ENCODE data around the gene FAM187B. TPM values are rescaled to one million over a fixed set of nuclear protein-coding genes. Genes with fewer than 3 reads are reported as not detected.

The FAM187B gene
- total and polyA plus RNA-seq, 2 of the 4 experiments (the other 2 are of a cell fraction) = not detected

GRCh38 chr19:35273686-35274259 is 45.2 kb upstream of the FAM187B start:
- intact Hi-C loops (cut with micrococcal nuclease) (no loop called here), dilution Hi-C loops (cut with HindIII; ENCODE audit: low sequenced_read_pairs, unreplicated experiment) (no loop called here), in situ Hi-C loops (cut with MboI; ENCODE audit: low sequenced_read_pairs) (no loop called here)
- H3K9me1 ChIP-seq (ENCODE audit: insufficient read depth, low read length) = no peaks in the 10 kb centered on the region
- no peaks in the 10 kb centered on the region for H4K20me1 ChIP-seq (ENCODE audit: insufficient read depth, low read length)
- no peak overlapping the region for H3K23ac ChIP-seq (ENCODE audit: low read depth, low read length)
- POLR2A ChIA-PET (ENCODE audit: unreplicated experiment) = no interaction called here
- H3K36me3 ChIP-seq (ENCODE audit: control insufficient read depth, insufficient read depth, low read length) = peaks cover 51% of the 10 kb centered on the region
- H4K5ac ChIP-seq (ENCODE audit: low read depth, low read length) = no peak overlapping the region
- no peak overlapping the region for H2AK9ac ChIP-seq (replicated peaks; ENCODE audit: low read depth, low read length, poor library complexity)
- H2AK5ac ChIP-seq (ENCODE audit: low read depth, low read length) = no peak overlapping the region
- no peak overlapping the region for H2BK20ac ChIP-seq (ENCODE audit: low read depth, low read length)
- H3K9ac ChIP-seq (ENCODE audit: low read depth, low read length) = no peak overlapping the region
- H2BK120ac ChIP-seq (ENCODE audit: low read depth, low read length) = no peak overlapping the region
- H2BK15ac ChIP-seq (ENCODE audit: low read depth, low read length) = no peak overlapping the region
- H3K4me1 ChIP-seq (ENCODE audit: control insufficient read depth, insufficient read depth, low read length) = no peaks in the 10 kb centered on the region
- H3K18ac ChIP-seq (ENCODE audit: low read depth, low read length) = no peak overlapping the region
- CTCF ChIA-PET = no interaction called here
- no peak overlapping the region for H4K8ac ChIP-seq (ENCODE audit: low read depth in 2 of 2, low read length in 2 of 2)
- no peak overlapping the region for H3K4me2 ChIP-seq (ENCODE audit: low read depth, low read length)
- H3K79me1 ChIP-seq (ENCODE audit: low read depth in 1 of 2, low read length in 2 of 2) = peaks cover 9 to 28% of the 10 kb centered on the region in 2 experiments
- TF ChIP-seq POLR2A (IDR thresholded peaks at IDR 0.05; ENCODE audit: low read depth, low read length) (no peak), SMC3 (IDR thresholded peaks at IDR 0.05; ENCODE audit: low read depth, low read length) (no peak), MXI1 (IDR thresholded peaks at IDR 0.05; ENCODE audit: borderline replicate concordance, low read depth, low read length) (no peak), USF2 (IDR thresholded peaks at IDR 0.05; ENCODE audit: low read depth, low read length) (no peak), MAZ (IDR thresholded peaks at IDR 0.05; ENCODE audit: borderline replicate concordance, low read depth, low read length) (no peak), RAD21 (IDR thresholded peaks at IDR 0.05; ENCODE audit: low read length) (no peak)
- no peak for DNase-seq
- ATAC-seq (ENCODE audit: low read depth) = no peak
- no peak overlapping the region for H2BK5ac ChIP-seq (ENCODE audit: low read depth, low read length, poor library complexity, severe bottlenecking)
- no peak overlapping the region for H3K56ac ChIP-seq (ENCODE audit: extremely low read depth, insufficient read depth, low read length)
- H3K27me3 ChIP-seq (ENCODE audit: control insufficient read depth, insufficient read depth, low read length) = no peaks in the 10 kb centered on the region
- no peak overlapping the region for H2AFZ ChIP-seq (replicated peaks; ENCODE audit: low read length, poor library complexity)
- H3K9me3 ChIP-seq (ENCODE audit: control insufficient read depth, insufficient read depth, low read length) = no peaks in the 10 kb centered on the region
- no peak overlapping the region for H3K27ac ChIP-seq (ENCODE audit: insufficient read depth, low read length)
- WGBS, 2 experiments (ENCODE audit: extremely low coverage in 2 of 2, insufficient read length in 1 of 2) = 84% methylated on average over 10 of the region's 14 CpGs; no CpG with 5 or more reads in 1 of the 2 experiments
- H3K4ac ChIP-seq (ENCODE audit: low read depth, low read length) = no peak overlapping the region
- no TSS peak for BruUV-seq (replicated peaks)
- no peak overlapping the region for H4K91ac ChIP-seq (ENCODE audit: insufficient read depth, low read depth, low read length)
- no peak overlapping the region for H3K14ac ChIP-seq (replicated peaks; ENCODE audit: low read depth, low read length)
- no peak overlapping the region for H3K4me3 ChIP-seq (ENCODE audit: insufficient read depth, low read depth, low read length)
